HG03575 (cell line): ENCODE data around the gene CHKB.

Experiments used
- ATAC-seq: cut with Tn5 transposase; IDR thresholded peaks from one replicate; pipeline ENCODE4 v1.9.1; 2021; ENCODE audit not compliant: unreplicated experiment, insufficient number of reproducible peaks, low FRiP score; ENCODE audit errors: extremely low read depth

The CHKB gene

GRCh38 chr22:50601669-50602337 lies 19.2 kb upstream of the CHKB start:
- no peak for ATAC-seq

GRCh38 chr22:50600967-50601668 lies 18.5 kb upstream of the CHKB start:
- no peak for ATAC-seq

- ATAC-seq, result no peak
Observed at GRCh38 chr22:50600538-50600937, 17.9 kb upstream of the CHKB start, which contains the start of gene MAPK8IP2. Gene MAPK8IP2 (plus strand): TSS chr22:50600793. CDS start chr22:50600819, 26 bp downstream.

GRCh38 chr22:50599816-50600455 lies 17.3 kb upstream of the CHKB start:
- no peak for ATAC-seq

- ATAC-seq, result no peak
Observed at GRCh38 chr22:50597097-50597496, 14.4 kb upstream of the CHKB start.

GRCh38 chr22:50595189-50595588 lies 12.5 kb upstream of the CHKB start:
- no peak for ATAC-seq

GRCh38 chr22:50587407-50587806 lies 4.8 kb upstream of the CHKB start:
- ATAC-seq, result no peak

- no peak for ATAC-seq
Observed at GRCh38 chr22:50586416-50586815, 3.8 kb upstream of the CHKB start.

- no peak for ATAC-seq
Observed at GRCh38 chr22:50585781-50586180, 3.1 kb upstream of the CHKB start.

- ATAC-seq, result no peak
Observed at GRCh38 chr22:50585238-50585637, 2.6 kb upstream of the CHKB start.

GRCh38 chr22:50584106-50585096 lies 1.8 kb upstream of the CHKB start:
- no peak for ATAC-seq

- no peak for ATAC-seq
Observed at GRCh38 chr22:50583294-50583861, 729 bp upstream of the CHKB start.

GRCh38 chr22:50581950-50582492 lies 628 bp downstream of the CHKB start:
- ATAC-seq, result no peak

GRCh38 chr22:50581031-50581949 lies 1.4 kb downstream of the CHKB start:
- ATAC-seq, result no peak

GRCh38 chr22:50579752-50580151 lies 2.9 kb downstream of the CHKB start:
- ATAC-seq, result no peak

- no peak for ATAC-seq
Observed at GRCh38 chr22:50578776-50579310, 3.8 kb downstream of the CHKB start.
